Measurements from ENCODE around the gene VPS13A. TPM values are rescaled to one million over a fixed set of nuclear protein-coding genes. Genes with fewer than 3 reads are reported as not detected.
A peak's percentile ranks its signal among the peaks of the same experiment; 100 is the strongest.

The VPS13A gene
- total and polyA plus RNA-seq, 10 of the 15 experiments (the other 5 are each of a cell fraction or from before 2014, with no cell fraction given) = 10.0 to 35.2 (median 21.1) TPM

DNA sequence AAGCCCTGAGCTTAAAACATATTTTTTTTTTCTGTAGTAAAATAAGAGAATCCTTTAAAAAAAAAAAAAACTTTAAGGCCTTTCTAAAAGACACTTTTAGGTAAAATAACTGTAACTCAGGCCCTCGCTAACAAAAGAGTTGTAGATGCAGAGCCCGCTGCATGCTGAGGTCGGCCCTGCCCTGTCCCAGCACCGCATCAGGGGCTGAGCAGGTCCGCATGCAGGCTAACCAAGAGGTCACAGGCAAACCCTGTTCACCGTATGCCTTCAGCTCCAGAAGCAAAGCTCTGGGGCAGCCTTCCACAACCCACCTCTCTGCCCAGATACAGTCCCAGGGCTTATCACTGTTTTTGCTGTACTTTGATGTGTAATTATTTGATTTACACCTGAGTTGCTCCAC, 254.7 kb downstream of the VPS13A start (continued):
- TF ChIP-seq, protein P1, sequence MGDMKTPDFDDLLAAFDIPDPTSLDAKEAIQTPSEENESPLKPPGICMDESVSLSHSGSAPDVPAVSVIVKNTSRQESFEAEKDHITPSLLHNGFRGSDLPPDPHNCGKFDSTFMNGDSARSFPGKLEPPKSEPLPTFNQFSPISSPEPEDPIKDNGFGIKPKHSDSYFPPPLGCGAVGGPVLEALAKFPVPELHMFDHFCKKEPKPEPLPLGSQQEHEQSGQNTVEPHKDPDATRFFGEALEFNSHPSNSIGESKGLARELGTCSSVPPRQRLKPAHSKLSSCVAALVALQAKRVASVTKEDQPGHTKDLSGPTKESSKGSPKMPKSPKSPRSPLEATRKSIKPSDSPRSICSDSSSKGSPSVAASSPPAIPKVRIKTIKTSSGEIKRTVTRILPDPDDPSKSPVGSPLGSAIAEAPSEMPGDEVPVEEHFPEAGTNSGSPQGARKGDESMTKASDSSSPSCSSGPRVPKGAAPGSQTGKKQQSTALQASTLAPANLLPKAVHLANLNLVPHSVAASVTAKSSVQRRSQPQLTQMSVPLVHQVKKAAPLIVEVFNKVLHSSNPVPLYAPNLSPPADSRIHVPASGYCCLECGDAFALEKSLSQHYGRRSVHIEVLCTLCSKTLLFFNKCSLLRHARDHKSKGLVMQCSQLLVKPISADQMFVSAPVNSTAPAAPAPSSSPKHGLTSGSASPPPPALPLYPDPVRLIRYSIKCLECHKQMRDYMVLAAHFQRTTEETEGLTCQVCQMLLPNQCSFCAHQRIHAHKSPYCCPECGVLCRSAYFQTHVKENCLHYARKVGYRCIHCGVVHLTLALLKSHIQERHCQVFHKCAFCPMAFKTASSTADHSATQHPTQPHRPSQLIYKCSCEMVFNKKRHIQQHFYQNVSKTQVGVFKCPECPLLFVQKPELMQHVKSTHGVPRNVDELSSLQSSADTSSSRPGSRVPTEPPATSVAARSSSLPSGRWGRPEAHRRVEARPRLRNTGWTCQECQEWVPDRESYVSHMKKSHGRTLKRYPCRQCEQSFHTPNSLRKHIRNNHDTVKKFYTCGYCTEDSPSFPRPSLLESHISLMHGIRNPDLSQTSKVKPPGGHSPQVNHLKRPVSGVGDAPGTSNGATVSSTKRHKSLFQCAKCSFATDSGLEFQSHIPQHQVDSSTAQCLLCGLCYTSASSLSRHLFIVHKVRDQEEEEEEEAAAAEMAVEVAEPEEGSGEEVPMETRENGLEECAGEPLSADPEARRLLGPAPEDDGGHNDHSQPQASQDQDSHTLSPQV (IDR thresholded peaks at IDR 0.05) = no peak

GRCh38 chr9:77433675-77434445, 256.5 kb downstream of the VPS13A start:
- ChIA-PET POLR2A (no interaction called here), SMC1A (ENCODE audit: uncharacterized antibody, unreplicated experiment) (interaction anchor here (0.5 to 2.0 kb wide), 9 partner anchors 14 to 935 kb away, joined by 3 to 14 read pairs (median 3); no protein-coding TSS in a partner anchor), CTCF (interaction anchor here (0.6 to 3.7 kb wide), 18 partner anchors 10 to 937 kb away, joined by 3 to 42 read pairs (median 4); no protein-coding TSS in a partner anchor), RAD21 (ENCODE audit: unreplicated experiment) (interaction anchor here (0.6 to 2.0 kb wide), 9 partner anchors 9 to 688 kb away, joined by 3 to 6 read pairs (median 4); no protein-coding TSS in a partner anchor)
- Histone ChIP-seq H3K36me3 (ENCODE audit: control insufficient read depth in 2 of 2, insufficient read depth in 2 of 2, low read length in 1 of 2) (no peaks in the 10 kb centered on the region), H3K9me3 (replicated peaks; ENCODE audit: control insufficient read depth, insufficient read depth, low read length) (no peaks in the 10 kb centered on the region), H3K27ac (ENCODE audit: control insufficient read depth, insufficient read depth) (no peak overlapping the region), H3K9ac (ENCODE audit: control insufficient read depth, insufficient read depth, low read length) (no peak overlapping the region), H4K20me1 (ENCODE audit: control insufficient read depth, insufficient read depth) (no peaks in the 10 kb centered on the region), H3K4me3 (no peak overlapping the region), H2AFZ (ENCODE audit: control insufficient read depth, low read depth, low read length) (no peak overlapping the region), H3K4me1 (ENCODE audit: control insufficient read depth, insufficient read depth, low read length) (no peaks in the 10 kb centered on the region), H3K27me3 (replicated peaks in 1 of 2; ENCODE audit: control insufficient read depth in 2 of 2, insufficient read depth in 2 of 2, low read length in 1 of 2) (no peaks in the 10 kb centered on the region), H3K4me2 (ENCODE audit: control insufficient read depth, insufficient read depth) (no peak overlapping the region), H3K79me2 (ENCODE audit: control insufficient read depth, insufficient read depth, low read length) (no peaks in the 10 kb centered on the region)
- TF ChIP-seq ZNF622 (IDR thresholded peaks at IDR 0.05) (no peak), MEF2A (IDR thresholded peaks at IDR 0.05; ENCODE audit: insufficient read depth, low read depth, low read length) (no peak), RAD21 (IDR thresholded peaks at IDR 0.05; ENCODE audit: insufficient read depth, low read depth, low read length) (peak; percentile 88), POLR2AphosphoS5 (IDR thresholded peaks at IDR 0.05; ENCODE audit: low read length) (no peak), ETV6 (conservative IDR thresholded peaks at IDR 0.05 in 1 of 2, IDR thresholded peaks at IDR 0.05 in 1 of 2; ENCODE audit: borderline replicate concordance in 1 of 2, low read depth in 1 of 2) (no peak), YY1 (IDR thresholded peaks at IDR 0.05; ENCODE audit: low read depth, low read length) (no peak), SUZ12 (IDR thresholded peaks at IDR 0.05; ENCODE audit: unreplicated experiment) (no peak), SMC3 (IDR thresholded peaks at IDR 0.05; ENCODE audit: borderline replicate concordance, low read length) (peak; percentile 62)
- TF ChIP-seq, protein P2, sequence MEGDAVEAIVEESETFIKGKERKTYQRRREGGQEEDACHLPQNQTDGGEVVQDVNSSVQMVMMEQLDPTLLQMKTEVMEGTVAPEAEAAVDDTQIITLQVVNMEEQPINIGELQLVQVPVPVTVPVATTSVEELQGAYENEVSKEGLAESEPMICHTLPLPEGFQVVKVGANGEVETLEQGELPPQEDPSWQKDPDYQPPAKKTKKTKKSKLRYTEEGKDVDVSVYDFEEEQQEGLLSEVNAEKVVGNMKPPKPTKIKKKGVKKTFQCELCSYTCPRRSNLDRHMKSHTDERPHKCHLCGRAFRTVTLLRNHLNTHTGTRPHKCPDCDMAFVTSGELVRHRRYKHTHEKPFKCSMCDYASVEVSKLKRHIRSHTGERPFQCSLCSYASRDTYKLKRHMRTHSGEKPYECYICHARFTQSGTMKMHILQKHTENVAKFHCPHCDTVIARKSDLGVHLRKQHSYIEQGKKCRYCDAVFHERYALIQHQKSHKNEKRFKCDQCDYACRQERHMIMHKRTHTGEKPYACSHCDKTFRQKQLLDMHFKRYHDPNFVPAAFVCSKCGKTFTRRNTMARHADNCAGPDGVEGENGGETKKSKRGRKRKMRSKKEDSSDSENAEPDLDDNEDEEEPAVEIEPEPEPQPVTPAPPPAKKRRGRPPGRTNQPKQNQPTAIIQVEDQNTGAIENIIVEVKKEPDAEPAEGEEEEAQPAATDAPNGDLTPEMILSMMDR (IDR thresholded peaks at IDR 0.05 in 2 of 3, conservative IDR thresholded peaks at IDR 0.05 in 1 of 3; ENCODE audit: control insufficient read depth in 2 of 3, extremely low read depth in 1 of 3, insufficient read depth in 1 of 3, low read depth in 3 of 3, low read length in 3 of 3) = peak; percentile 80 to 94 (median 88)
- ATAC-seq (peak; percentile 96), DNase-seq (ENCODE audit: low read depth, low spot score) (no peak), FAIRE-seq (peak; percentile 23)
- intact Hi-C loops (cut with micrococcal nuclease; ENCODE audit: unreplicated experiment) = loop anchor here (2.0 kb wide), 1 partner anchor 55 kb away; no protein-coding TSS in a partner anchor
- in situ Hi-C loops (cut with MboI) = no loop called here
- BruUV-seq (replicated peaks) = no TSS peak
- WGBS (ENCODE audit: insufficient coverage, insufficient replicate concordance, low lambda C conversion rate, missing lambda C conversion rate) = 52% methylated on average over 21 of the region's 21 CpGs
